Measurements from ENCODE around the gene DAB2IP. TPM values are rescaled to one million over a fixed set of nuclear protein-coding genes. Genes with fewer than 3 reads are reported as not detected.
"Not testable (repeated sequence)": the region's sequence is repeated elsewhere in the genome, so short reads cannot be mapped to it uniquely, and the experiment has no call there.

Gene DAB2IP
- total RNA-seq, 1 experiment from 2014 or later: 15.2 TPM

- no peaks in the 10 kb centered on the region for H4K20me1 ChIP-seq (ENCODE audit: low read length)
- BruUV-seq (replicated peaks): no TSS peak
- no peaks in the 10 kb centered on the region for H3K36me3 ChIP-seq (ENCODE audit: low read depth, low read length)
- no peak overlapping the region for H3K4me3 ChIP-seq (ENCODE audit: low read length)
- no peak overlapping the region for H3K27ac ChIP-seq (ENCODE audit: low read length)
- peaks cover 5% of the 10 kb centered on the region for H3K4me1 ChIP-seq (ENCODE audit: insufficient read depth, low read length)
- no peak overlapping the region for H2AFZ ChIP-seq (ENCODE audit: low read length)
- ChIA-PET POLR2A (ENCODE audit: unreplicated experiment) (no interaction called here), CTCF (no interaction called here)
- no peak for ATAC-seq
- no peak overlapping the region for H3K4me2 ChIP-seq (ENCODE audit: low read length)
- H3F3A ChIP-seq (ENCODE audit: low read length, unreplicated experiment): no peaks in the 10 kb centered on the region
- intact Hi-C loops (cut with micrococcal nuclease): no loop called here
- 0 out of 2 replicates have a peak, but pooled peaks cover 6% of the 10 kb centered on the region for H3K79me2 ChIP-seq (ENCODE audit: low read length)
- TF ChIP-seq CTCF (conservative IDR thresholded peaks at IDR 0.05; ENCODE audit: low read depth, low read length) (no peak), EZH2phosphoT487 (IDR thresholded peaks at IDR 0.05; ENCODE audit: borderline replicate concordance, low read length) (no peak), EZH2 (IDR thresholded peaks at IDR 0.05; ENCODE audit: low read length, unreplicated experiment) (no peak)
- H3K9ac ChIP-seq (ENCODE audit: low read length): no peak overlapping the region
- no peak for DNase-seq
- no peaks in the 10 kb centered on the region for H3K9me2 ChIP-seq (replicated peaks; ENCODE audit: low read length)
- H3K9me3 ChIP-seq (ENCODE audit: low read length): no peaks in the 10 kb centered on the region
- H3K27me3 ChIP-seq (ENCODE audit: low read length): no peaks in the 10 kb centered on the region
Observed at GRCh38 chr9:121738968-121739367, 87.5 kb downstream of the DAB2IP start.

- Histone ChIP-seq H3K4me1 (ENCODE audit: insufficient read depth, low read length) (peaks cover 13% of the 10 kb centered on the region), H4K20me1 (ENCODE audit: low read length) (no peaks in the 10 kb centered on the region), H3K27me3 (ENCODE audit: low read length) (no peaks in the 10 kb centered on the region), H3K9me3 (ENCODE audit: low read length) (no peaks in the 10 kb centered on the region), H3K9ac (ENCODE audit: low read length) (no peak overlapping the region), H3K79me2 (ENCODE audit: low read length) (0 out of 2 replicates have a peak, but pooled peaks cover 6% of the 10 kb centered on the region), H3K36me3 (ENCODE audit: low read depth, low read length) (no peaks in the 10 kb centered on the region), H3K4me2 (ENCODE audit: low read length) (no peak overlapping the region), H3K27ac (ENCODE audit: low read length) (no peak overlapping the region), H3K4me3 (ENCODE audit: low read length) (no peak overlapping the region), H3K9me2 (replicated peaks; ENCODE audit: low read length) (no peaks in the 10 kb centered on the region), H2AFZ (ENCODE audit: low read length) (no peak overlapping the region), H3F3A (ENCODE audit: low read length, unreplicated experiment) (no peaks in the 10 kb centered on the region)
- CTCF ChIA-PET: no interaction called here
- ATAC-seq: no peak
- TF ChIP-seq EZH2phosphoT487 (IDR thresholded peaks at IDR 0.05; ENCODE audit: borderline replicate concordance, low read length) (no peak), EZH2 (IDR thresholded peaks at IDR 0.05; ENCODE audit: low read length, unreplicated experiment) (no peak), CTCF (conservative IDR thresholded peaks at IDR 0.05; ENCODE audit: low read depth, low read length) (no peak)
- intact Hi-C loops (cut with micrococcal nuclease): loop anchor here (5.0 kb wide), 2 partner anchors 48 to 193 kb away; no protein-coding TSS in a partner anchor
- POLR2A ChIA-PET (ENCODE audit: unreplicated experiment): no interaction called here
- DNase-seq: no peak
- BruUV-seq (replicated peaks): no TSS peak
Observed at GRCh38 chr9:121739971-121740370, 88.5 kb downstream of the DAB2IP start.

- intact Hi-C loops (cut with micrococcal nuclease): loop anchor here (5.0 kb wide), 2 partner anchors 49 to 194 kb away; no protein-coding TSS in a partner anchor
- peaks cover 13% of the 10 kb centered on the region for H3K4me1 ChIP-seq (ENCODE audit: insufficient read depth, low read length)
- H4K20me1 ChIP-seq (ENCODE audit: low read length): no peaks in the 10 kb centered on the region
- no peak overlapping the region for H3K4me3 ChIP-seq (ENCODE audit: low read length)
- no peaks in the 10 kb centered on the region for H3K27me3 ChIP-seq (ENCODE audit: low read length)
- H3K79me2 ChIP-seq (ENCODE audit: low read length): 0 out of 2 replicates have a peak, but pooled peaks cover 5% of the 10 kb centered on the region
- H3K9me3 ChIP-seq (ENCODE audit: low read length): no peaks in the 10 kb centered on the region
- TF ChIP-seq EZH2phosphoT487 (IDR thresholded peaks at IDR 0.05; ENCODE audit: borderline replicate concordance, low read length) (no peak), EZH2 (IDR thresholded peaks at IDR 0.05; ENCODE audit: low read length, unreplicated experiment) (no peak), CTCF (conservative IDR thresholded peaks at IDR 0.05; ENCODE audit: low read depth, low read length) (no peak)
- POLR2A ChIA-PET (ENCODE audit: unreplicated experiment): no interaction called here
- DNase-seq (no peak), ATAC-seq (no peak)
- no peak overlapping the region for H2AFZ ChIP-seq (ENCODE audit: low read length)
- no peak overlapping the region for H3K9ac ChIP-seq (ENCODE audit: low read length)
- H3K36me3 ChIP-seq (ENCODE audit: low read depth, low read length): no peaks in the 10 kb centered on the region
- no peak overlapping the region for H3K27ac ChIP-seq (ENCODE audit: low read length)
- no peaks in the 10 kb centered on the region for H3F3A ChIP-seq (ENCODE audit: low read length, unreplicated experiment)
- no TSS peak for BruUV-seq (replicated peaks)
- H3K4me2 ChIP-seq (ENCODE audit: low read length): no peak overlapping the region
- H3K9me2 ChIP-seq (replicated peaks; ENCODE audit: low read length): no peaks in the 10 kb centered on the region
- CTCF ChIA-PET: no interaction called here
Observed at GRCh38 chr9:121741228-121741918, 89.9 kb downstream of the DAB2IP start.

- H3K79me2 ChIP-seq (ENCODE audit: low read length); H3F3A ChIP-seq (ENCODE audit: low read length, unreplicated experiment); H3K27ac ChIP-seq (ENCODE audit: low read length); H3K36me3 ChIP-seq (ENCODE audit: low read depth, low read length); H3K9me3 ChIP-seq (ENCODE audit: low read length); ATAC-seq; H3K4me2 ChIP-seq (ENCODE audit: low read length); CTCF ChIA-PET; DNase-seq; H3K9ac ChIP-seq (ENCODE audit: low read length); H4K20me1 ChIP-seq (ENCODE audit: low read length); H2AFZ ChIP-seq (ENCODE audit: low read length); BruUV-seq (replicated peaks); H3K27me3 ChIP-seq (ENCODE audit: low read length); POLR2A ChIA-PET (ENCODE audit: unreplicated experiment); H3K4me3 ChIP-seq (ENCODE audit: low read length); H3K9me2 ChIP-seq (replicated peaks; ENCODE audit: low read length): not testable (repeated sequence)
- H3K4me1 ChIP-seq (ENCODE audit: insufficient read depth, low read length): peaks cover 13% of the 10 kb centered on the region
- intact Hi-C loops (cut with micrococcal nuclease): loop anchor here (2.0 to 5.0 kb wide), 3 partner anchors 50 to 251 kb away; no protein-coding TSS in a partner anchor
Observed at GRCh38 chr9:121741919-121742283, 90.5 kb downstream of the DAB2IP start.

All from PC-3 (cell line).